ENCODE measurements around the gene CACNB1. TPM values are rescaled to one million over a fixed set of nuclear protein-coding genes. Genes with fewer than 3 reads are reported as not detected.

CACNB1 gene
- total and polyA plus RNA-seq, 10 of the 15 experiments (the other 5 are each of a cell fraction or from before 2014, with no cell fraction given): 0.06 to 15.6 (median 6.3) TPM

DNA sequence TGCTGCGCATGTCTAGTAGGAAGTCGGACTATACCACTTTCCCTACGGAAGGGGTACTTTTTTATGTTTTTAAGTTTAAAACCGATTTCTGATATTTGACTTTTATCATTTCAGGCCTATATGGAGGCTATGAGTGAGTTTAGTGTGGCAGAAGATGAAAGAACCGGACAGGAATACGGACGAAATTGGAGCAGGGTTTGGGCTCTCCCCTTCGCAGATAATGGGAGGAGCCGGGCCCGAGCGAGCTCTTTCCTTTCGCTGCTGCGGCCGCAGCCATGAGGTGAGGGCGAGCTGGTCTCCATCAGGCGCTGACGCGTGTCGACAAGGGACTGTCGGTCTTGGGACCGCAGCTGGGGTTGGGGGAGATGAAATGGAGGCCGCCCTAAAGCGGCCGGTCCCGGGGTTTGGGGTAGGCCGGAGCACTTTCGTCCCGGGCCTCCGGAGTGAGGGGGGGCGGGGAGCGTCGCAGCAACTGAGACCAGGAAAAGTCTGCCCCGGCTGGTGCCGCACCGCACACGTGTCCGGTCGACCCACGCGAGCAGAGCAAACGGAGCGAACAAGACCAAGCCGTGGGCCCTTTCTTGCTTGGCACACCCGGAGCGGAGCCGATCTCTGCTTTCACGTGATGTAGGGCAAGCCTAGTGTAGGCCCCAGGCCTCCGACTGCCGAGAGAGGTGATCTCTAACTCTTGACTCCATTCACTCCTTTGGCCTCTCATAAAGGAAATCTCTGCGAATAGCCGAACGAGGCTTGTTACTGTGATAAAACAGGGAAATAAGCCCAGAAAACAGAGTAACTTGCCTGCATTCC lies 2.8 kb upstream of the CACNB1 start, which contains the start of gene RPL19 (continued):
- TF ChIP-seq, protein P1, sequence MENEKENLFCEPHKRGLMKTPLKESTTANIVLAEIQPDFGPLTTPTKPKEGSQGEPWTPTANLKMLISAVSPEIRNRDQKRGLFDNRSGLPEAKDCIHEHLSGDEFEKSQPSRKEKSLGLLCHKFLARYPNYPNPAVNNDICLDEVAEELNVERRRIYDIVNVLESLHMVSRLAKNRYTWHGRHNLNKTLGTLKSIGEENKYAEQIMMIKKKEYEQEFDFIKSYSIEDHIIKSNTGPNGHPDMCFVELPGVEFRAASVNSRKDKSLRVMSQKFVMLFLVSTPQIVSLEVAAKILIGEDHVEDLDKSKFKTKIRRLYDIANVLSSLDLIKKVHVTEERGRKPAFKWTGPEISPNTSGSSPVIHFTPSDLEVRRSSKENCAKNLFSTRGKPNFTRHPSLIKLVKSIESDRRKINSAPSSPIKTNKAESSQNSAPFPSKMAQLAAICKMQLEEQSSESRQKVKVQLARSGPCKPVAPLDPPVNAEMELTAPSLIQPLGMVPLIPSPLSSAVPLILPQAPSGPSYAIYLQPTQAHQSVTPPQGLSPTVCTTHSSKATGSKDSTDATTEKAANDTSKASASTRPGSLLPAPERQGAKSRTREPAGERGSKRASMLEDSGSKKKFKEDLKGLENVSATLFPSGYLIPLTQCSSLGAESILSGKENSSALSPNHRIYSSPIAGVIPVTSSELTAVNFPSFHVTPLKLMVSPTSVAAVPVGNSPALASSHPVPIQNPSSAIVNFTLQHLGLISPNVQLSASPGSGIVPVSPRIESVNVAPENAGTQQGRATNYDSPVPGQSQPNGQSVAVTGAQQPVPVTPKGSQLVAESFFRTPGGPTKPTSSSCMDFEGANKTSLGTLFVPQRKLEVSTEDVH (IDR thresholded peaks at IDR 0.05; ENCODE audit: low read depth, partially characterized antibody): peak; percentile 30
- TF ChIP-seq, protein P2, sequence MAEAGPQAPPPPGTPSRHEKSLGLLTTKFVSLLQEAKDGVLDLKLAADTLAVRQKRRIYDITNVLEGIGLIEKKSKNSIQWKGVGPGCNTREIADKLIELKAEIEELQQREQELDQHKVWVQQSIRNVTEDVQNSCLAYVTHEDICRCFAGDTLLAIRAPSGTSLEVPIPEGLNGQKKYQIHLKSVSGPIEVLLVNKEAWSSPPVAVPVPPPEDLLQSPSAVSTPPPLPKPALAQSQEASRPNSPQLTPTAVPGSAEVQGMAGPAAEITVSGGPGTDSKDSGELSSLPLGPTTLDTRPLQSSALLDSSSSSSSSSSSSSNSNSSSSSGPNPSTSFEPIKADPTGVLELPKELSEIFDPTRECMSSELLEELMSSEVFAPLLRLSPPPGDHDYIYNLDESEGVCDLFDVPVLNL (IDR thresholded peaks at IDR 0.05; ENCODE audit: low read depth, low read length): no peak
- TF ChIP-seq NR2C1 (IDR thresholded peaks at IDR 0.05): no peak
- TF ChIP-seq, protein P3, sequence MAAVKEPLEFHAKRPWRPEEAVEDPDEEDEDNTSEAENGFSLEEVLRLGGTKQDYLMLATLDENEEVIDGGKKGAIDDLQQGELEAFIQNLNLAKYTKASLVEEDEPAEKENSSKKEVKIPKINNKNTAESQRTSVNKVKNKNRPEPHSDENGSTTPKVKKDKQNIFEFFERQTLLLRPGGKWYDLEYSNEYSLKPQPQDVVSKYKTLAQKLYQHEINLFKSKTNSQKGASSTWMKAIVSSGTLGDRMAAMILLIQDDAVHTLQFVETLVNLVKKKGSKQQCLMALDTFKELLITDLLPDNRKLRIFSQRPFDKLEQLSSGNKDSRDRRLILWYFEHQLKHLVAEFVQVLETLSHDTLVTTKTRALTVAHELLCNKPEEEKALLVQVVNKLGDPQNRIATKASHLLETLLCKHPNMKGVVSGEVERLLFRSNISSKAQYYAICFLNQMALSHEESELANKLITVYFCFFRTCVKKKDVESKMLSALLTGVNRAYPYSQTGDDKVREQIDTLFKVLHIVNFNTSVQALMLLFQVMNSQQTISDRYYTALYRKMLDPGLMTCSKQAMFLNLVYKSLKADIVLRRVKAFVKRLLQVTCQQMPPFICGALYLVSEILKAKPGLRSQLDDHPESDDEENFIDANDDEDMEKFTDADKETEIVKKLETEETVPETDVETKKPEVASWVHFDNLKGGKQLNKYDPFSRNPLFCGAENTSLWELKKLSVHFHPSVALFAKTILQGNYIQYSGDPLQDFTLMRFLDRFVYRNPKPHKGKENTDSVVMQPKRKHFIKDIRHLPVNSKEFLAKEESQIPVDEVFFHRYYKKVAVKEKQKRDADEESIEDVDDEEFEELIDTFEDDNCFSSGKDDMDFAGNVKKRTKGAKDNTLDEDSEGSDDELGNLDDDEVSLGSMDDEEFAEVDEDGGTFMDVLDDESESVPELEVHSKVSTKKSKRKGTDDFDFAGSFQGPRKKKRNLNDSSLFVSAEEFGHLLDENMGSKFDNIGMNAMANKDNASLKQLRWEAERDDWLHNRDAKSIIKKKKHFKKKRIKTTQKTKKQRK (IDR thresholded peaks at IDR 0.05; ENCODE audit: low read depth, low read length): no peak
- peak; percentile 24 for TF ChIP-seq RELA (IDR thresholded peaks at IDR 0.05; ENCODE audit: borderline replicate concordance, partially characterized antibody)
- TF ChIP-seq LARP7 (IDR thresholded peaks at IDR 0.05): 0 out of 2 replicates have a peak, but pooled peaks have one; percentile 16
- 0 out of 2 replicates have a peak, but pooled peaks have one; percentile 24 for TF ChIP-seq DPF2 (IDR thresholded peaks at IDR 0.05)
- TF ChIP-seq MTA2 (IDR thresholded peaks at IDR 0.05; ENCODE audit: low read depth): no peak
- TF ChIP-seq NFIC (IDR thresholded peaks at IDR 0.05; ENCODE audit: low read depth, low read length): peak; percentile 83
- TF ChIP-seq POLR2A (IDR thresholded peaks at IDR 0.05; ENCODE audit: low read depth, low read length): peak; percentile 98
- TF ChIP-seq CHD4 (IDR thresholded peaks at IDR 0.05): no peak
- TF ChIP-seq TCF7 (IDR thresholded peaks at IDR 0.05; ENCODE audit: borderline replicate concordance): no peak
- TF ChIP-seq TBL1XR1 (IDR thresholded peaks at IDR 0.05; ENCODE audit: low read depth, low read length): peak; percentile 57
- TF ChIP-seq, protein P4, sequence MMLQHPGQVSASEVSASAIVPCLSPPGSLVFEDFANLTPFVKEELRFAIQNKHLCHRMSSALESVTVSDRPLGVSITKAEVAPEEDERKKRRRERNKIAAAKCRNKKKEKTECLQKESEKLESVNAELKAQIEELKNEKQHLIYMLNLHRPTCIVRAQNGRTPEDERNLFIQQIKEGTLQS (IDR thresholded peaks at IDR 0.05; ENCODE audit: borderline replicate concordance, extremely low read depth, low read depth, low read length): no peak
- TF ChIP-seq, protein P5, sequence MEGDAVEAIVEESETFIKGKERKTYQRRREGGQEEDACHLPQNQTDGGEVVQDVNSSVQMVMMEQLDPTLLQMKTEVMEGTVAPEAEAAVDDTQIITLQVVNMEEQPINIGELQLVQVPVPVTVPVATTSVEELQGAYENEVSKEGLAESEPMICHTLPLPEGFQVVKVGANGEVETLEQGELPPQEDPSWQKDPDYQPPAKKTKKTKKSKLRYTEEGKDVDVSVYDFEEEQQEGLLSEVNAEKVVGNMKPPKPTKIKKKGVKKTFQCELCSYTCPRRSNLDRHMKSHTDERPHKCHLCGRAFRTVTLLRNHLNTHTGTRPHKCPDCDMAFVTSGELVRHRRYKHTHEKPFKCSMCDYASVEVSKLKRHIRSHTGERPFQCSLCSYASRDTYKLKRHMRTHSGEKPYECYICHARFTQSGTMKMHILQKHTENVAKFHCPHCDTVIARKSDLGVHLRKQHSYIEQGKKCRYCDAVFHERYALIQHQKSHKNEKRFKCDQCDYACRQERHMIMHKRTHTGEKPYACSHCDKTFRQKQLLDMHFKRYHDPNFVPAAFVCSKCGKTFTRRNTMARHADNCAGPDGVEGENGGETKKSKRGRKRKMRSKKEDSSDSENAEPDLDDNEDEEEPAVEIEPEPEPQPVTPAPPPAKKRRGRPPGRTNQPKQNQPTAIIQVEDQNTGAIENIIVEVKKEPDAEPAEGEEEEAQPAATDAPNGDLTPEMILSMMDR (IDR thresholded peaks at IDR 0.05 in 2 of 3, conservative IDR thresholded peaks at IDR 0.05 in 1 of 3; ENCODE audit: control insufficient read depth in 2 of 3, extremely low read depth in 1 of 3, insufficient read depth in 1 of 3, low read depth in 3 of 3, low read length in 3 of 3): no peak
- TF ChIP-seq PML (IDR thresholded peaks at IDR 0.05; ENCODE audit: low read length): peak; percentile 98
- TF ChIP-seq SIN3A (IDR thresholded peaks at IDR 0.05; ENCODE audit: low read depth, low read length): peak; percentile 75
- TF ChIP-seq MEF2B (IDR thresholded peaks at IDR 0.05; ENCODE audit: partially characterized antibody, poor library complexity, severe bottlenecking): peak; percentile 35
- no peak for TF ChIP-seq EED (IDR thresholded peaks at IDR 0.05; ENCODE audit: low read depth)
- TF ChIP-seq NBN (IDR thresholded peaks at IDR 0.05): peak; percentile 82
